MV-4-11 (cell line): ENCODE results near the gene WWP2.
"Not testable (repeated sequence)": the region's sequence is repeated elsewhere in the genome, so short reads cannot be mapped to it uniquely, and the experiment has no call there.

Source experiments
- DNase-seq: peaks from one replicate; lab custom pipeline; 2025; lab: John Stamatoyannopoulos, UW

The WWP2 gene

DNA sequence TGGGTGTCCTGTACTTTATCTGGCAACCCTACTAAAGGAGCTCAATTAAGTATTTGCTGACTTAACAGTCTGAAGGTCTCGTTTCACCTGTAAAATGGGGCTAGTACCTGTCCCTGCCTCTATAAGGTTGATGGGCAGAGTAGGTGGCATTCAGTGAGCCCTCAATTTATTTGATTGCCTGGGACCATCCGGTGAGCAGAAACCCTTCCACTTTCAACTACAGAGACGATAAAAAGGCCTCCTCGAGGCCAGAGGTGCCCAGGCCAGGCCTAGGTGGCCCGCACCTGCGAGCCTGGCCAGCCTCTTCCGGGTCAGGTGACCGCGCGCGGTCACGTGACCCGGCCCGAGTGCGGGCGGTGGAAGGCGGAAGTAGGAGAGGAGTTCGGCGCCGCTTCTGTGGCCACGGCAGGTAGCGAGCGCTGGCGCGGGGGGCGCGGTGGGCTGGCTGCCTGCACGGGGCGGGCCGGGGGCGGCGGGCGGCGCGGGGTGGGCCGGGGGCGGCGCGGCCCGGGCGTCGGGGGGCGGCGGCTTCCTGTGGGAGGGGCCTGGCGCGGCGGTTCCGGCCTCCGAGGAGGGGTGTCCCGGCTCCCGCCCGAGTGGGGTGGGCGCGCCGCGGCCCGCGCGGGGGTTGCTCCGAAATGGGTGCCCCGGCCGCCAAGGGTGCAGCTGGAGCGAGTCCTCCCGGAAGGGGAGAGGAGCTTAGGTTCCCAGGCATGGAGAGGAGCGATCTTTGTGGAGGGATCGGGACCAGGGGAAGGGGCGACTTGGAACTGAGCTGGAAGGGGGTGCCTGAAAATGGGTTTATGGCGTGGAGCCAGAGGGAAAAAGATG, at the start of gene WWP2:
Gene WWP2 (plus strand): TSS at position 350 of the 831 bp plus-strand sequence. CDS start 24,679 bp downstream, outside the sequence.
- DNase-seq: peak; percentile 63

DNA sequence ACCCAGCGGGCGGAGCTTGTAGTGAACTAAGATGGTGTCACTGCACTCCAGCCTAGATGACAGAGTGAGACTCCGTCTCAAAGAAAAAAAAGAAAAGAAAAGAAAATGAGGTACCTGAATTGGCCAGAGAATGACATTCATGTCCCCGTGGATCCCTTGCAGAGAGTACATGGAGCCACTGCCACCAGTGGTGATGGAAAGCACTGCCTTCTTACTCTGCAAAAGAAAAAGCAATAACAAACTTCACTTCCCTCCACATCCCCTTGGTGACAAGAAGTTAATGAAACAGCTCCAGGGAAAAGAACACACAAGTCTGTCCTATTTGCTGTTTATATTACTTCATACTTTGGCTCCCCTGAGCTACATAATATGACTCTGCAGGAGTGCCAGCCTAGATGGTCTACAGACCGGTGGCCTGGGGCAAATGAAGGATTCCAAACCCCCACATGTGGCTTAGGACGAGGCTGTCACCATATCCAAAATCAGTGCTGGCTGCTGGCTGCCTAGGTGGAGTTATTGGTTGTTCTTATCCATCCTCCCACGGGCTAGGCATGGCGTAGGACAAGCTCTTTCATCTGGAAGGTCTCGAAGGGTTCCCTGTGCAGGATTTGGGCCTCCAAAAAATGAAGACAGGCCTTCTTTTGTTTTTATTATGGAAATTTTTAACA, 49.1 kb upstream of the WWP2 start:
- no peak for DNase-seq

DNA sequence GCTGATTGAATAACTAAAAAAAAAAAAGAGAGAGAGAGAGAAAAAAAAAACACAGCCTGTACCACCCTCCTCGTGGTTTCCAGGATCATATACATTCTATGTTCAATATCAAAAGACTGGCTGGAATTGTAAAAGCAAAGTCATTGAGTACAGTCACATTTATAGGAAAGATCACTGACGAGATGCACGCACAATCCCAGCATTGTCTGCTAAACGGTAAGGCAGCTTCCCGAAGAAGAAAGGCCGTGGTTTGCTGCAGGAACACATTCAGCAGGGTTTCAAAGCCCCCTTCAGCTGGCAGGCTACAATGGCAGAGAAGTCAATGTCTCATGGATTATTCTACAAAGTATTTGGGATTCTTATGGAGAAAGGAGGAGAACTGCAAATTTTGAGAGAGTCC, 45.1 kb upstream of the WWP2 start:
- no peak for DNase-seq

DNA sequence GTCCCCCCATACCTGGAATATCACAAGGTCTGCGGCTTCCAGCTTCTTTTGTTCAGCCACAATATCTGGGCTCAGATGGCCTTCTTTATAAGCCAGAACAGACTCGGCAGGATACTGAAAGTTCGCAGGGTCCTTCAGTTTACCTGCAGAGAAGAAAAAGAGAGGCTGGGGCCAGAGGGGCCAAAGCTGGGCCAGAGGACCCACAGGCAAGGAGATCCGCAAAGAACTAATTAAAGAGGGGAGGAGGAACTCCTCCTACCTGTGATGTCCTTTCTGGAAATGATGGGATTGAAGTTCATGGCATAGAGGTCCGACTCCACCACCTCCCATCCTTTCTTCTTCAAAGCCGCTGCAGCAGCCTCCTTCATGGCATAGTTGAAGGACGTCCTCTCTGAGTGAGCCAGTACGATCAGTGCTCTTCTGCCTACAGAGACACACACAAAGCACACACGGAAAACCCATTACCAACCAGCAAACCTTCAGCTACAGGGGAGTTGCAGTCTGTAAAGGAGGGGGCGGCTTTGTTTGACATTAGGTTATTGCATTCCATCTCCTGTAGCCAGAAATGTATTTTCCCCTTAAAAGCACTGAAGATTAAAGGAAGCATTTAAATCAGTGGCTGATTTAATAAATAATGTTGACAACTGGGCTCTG, 43.9 kb upstream of the WWP2 start:
- no peak for DNase-seq

DNA sequence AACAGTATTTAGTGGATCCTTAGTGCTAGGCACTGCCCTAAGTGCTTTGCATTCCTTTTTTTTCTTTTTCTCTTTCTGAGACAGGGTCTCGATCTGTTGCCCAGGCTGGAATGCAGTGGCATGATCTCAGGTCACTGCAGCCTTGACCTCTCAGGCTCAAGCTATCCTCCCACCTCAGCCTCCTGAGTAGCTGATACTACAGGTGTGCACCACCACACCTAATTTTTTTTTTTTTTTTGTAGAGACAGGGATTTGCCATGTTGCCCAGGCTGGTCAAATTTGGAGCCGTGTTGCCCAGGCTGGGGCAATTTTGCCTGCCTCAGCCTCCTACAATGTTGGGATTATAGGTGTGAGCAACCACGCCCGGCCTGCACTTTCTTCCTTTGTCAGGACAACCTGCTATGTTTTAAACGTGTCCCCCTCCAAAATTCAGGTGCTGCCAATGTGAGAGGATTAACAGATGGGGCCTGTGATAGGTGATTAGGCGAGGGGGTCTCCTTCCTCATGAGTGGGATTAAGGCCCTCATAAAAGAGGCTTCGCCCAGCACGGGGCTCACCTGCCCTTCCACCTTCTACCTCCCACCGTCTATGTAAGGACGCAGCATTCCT, 41.2 kb upstream of the WWP2 start:
- no peak for DNase-seq

DNA sequence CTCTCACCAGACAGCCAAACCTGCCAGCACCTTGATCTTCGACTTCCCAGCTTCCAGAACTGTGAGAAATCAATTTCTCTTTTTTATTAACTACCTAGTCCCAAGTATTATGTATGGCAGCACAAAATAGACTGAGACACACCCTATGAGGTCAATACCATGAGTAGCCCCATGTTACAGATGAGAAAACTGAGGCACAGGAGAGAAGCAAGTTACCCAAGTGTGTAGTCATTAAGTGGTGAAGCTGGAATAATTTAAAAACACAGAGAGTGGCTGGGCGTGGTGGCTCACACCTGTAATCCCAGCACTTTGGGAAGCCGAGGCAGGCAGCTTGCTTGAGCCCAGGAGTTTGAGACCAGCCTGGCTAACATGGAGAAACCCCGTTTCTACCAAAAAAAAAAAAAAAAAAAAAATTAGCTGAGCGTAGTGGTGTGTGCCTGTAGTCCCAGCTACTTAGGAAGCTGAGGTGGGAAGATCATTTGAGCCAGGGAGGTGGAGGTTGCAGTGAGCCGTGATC, 40.6 kb upstream of the WWP2 start:
- no peak for DNase-seq

DNA sequence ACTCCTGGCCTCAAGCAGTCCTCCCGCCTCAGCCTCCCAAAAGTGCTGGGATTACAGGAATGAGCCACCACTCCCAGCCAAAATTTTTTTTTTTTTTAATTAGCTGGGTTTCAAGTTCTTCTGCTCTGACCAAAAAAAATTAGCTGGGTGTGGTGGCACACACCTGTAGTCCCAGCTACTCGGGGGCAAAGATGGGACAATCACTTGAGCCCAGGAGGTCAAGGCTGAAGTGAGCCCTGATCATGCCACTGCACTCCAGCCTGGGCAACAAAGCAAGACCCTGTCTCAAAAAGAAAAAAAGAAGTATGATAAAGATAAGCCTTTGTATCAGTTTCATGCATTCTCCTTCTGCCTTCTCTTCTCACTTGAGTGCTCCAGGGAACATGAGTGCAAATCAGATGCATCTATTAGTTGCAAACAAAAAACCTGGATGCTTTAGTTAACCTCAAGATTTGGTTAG, 37.7 kb upstream of the WWP2 start:
- DNase-seq: no peak

DNA sequence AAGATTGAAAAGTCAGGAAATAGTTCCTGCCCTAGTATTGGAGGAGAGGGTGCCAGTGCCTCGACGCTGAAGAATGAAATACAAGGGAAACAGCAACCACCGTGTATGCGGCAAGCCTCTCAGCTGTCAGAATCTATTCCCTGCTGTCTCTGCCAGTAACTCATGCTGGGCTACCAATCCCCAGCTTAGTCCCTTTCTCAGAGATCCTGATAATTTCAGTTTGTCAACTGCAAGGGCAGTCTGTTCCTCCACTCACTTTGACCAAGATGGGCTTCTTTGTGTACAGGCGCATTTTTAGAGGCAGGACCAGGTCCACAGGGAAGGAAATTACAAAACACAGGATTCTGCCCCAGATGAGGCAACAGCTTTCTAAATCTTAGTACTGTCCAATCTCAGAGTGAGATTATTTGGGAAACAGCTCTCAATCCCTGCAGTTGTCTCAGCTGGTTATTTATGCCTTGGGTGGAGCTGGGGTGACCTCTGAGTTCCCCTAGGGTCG, 37.1 kb upstream of the WWP2 start:
- no peak for DNase-seq

DNA sequence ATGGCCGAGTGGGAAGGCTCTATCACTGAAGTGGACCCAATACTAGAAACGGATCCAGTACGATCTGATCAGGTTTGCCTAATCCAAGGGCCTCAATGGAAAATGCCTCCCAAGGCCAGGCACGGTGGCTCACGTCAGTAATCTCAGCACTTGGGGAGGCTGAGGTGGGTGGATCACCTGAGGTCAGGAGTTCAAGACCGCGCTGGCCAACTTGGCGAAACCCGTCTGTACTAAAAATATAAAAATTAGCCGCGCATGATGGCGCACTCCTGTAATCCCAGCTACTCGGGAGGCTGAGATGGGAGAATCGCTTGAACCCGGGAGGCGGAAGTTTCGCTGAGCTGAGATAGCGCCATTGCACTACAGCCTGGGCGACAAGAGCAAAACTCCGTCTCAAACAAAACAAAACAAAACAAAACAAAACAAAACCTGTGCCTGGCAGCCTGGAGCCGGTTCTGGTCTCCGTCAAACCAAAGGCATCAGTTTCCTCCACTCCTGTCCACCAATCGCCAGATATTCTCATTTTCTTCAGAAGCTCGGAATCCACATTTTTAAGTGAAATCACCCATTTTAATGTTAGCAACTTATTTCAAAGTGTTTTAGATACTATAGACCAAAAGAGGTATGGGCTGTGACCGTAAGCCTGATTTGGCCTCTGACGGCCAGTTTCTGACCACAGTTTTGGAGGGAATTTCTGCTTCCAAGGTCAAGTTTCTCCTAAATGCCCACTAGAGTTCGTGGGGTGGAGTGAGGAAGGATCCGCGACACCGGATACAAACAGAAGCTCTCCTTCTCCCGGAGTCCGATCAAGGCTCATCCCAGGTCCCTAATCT, 36.4 kb upstream of the WWP2 start:
- no peak for DNase-seq

DNA sequence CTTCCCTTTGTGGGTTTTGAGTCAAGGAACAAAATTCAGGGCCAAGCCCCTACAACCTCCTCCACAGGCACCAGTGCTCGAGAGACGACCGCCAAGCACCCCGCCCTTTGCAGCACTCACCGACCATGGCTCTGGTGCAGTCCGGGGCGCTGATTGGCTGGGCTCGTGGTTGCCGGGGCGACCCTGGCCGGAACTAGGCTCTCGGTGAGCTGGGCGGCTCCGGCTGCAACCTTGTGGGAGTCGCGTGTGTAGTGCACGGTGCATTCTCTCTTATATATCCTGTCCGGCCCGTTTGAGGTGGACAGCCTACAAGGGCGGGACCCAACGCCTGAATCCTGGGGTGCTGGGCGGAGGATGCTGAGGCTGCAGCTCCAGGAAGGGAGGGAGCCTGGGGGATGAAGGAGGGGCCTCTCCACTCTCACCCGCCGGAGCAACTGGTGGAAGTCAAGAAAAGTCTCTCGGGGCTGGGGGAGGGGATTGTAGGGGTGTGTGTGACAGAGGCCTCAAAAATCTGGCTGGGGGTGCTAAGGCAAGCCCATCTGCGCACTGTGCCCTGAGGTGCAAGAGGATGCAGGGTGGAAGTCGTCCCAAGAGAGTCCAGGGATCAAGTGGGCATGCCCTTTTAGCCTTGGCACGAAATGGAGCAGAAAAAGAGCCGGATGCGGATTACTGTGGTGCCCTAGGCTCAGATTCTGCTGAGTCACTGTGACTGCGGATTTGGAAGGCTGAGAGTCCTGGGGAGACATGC, 35.6 kb upstream of the WWP2 start, which contains the start of gene NQO1:
Gene NQO1 (minus strand): TSS at position 248 of the 748 bp plus-strand sequence. CDS start 121 bp downstream, at position 127.
- DNase-seq: peak; percentile 86

DNA sequence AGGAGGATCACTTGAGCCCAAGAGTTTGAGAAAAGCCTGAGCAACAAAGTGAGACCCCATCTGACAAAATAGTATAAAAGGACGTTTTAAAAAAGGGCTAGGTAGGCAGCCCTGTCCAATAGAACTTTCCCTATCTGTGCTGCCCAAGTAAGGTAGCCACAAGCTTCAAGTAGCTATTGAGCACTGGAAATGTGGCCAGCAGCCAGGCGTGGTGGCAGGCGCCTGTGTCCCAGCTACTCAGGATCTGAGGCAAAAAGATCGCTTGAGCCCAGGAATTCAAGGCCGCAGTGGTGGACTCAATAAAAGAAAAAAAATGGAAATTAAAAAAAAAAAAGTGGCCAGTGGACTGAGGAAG, 34.2 kb upstream of the WWP2 start:
- no peak for DNase-seq

DNA sequence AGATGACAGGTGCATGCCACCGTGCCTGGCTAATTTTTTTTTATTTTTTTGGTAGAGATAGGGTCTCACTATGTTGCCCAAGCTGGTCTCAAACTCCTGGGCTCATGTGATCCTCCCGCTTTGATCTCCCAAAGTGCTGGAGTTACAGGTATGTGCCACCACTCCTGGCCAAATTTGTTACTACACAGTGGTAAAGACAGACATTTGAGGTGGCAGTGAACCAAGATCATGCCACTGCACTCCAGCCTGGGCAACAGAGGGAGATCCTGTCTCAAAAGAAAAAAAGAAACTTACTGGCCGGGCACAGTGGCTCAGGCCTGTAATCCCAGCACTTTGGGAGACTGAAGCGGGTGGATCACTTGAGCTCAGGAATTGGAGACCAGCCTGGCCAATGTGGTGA, 33.1 kb upstream of the WWP2 start:
- not testable (repeated sequence) for DNase-seq

DNA sequence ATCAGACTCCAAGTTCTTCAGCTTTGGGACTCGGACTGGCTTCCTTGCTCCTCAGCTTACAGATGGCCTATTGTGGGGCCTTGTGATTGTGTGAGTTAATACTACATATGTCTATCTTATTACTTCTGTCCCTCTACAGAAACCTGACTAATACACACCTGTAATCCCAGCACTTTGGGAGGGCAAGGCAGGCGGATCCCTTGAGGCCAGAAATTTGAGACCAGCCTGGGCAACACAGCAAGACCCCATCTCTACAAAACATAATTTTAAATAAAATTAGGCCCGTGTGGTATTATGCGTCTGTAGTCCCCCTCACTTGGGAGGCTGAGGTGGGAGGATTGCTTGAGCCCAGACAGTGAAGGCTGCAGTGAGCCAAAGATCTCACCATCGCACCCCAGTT, 30.9 kb upstream of the WWP2 start:
- DNase-seq: not testable (repeated sequence)

DNA sequence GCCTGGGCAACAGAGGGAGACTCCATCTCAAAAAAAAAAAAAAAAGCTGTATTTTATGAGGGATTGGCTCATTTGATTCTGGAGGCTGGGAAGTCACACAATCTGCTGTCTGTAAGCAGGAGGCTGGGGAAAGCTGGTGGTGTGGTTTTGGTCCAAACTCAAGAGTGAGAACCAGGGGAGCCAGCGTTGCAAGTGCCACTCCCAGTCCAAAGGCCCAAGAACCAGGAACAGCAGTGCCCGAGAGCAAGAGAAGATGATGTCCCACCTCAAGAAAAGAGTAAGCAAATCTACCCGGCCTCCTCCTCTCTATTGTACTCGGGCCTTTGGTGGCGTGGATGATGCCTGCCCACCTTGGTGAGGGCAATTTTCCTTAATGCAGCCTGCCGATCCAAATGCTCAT, 30.0 kb upstream of the WWP2 start:
- no peak for DNase-seq

DNA sequence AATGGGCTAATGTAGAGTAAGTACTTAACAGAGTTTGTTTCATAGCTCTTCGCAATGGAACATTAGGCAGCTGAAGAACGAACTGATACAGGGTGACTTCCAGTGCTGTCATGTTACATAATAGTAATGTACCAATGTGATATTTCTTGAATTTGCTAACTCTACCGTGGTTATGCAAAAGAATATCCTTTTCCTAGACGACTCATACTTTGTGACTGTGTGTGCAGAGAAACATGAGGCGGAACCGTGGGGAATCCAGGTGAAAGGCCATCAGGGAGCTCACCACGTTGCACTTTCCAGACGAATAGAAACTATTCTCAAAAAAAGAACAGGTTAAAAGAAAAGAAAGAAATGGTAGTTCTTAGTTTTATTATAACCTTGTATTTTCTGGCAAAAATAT, 20.6 kb upstream of the WWP2 start:
- no peak for DNase-seq

DNA sequence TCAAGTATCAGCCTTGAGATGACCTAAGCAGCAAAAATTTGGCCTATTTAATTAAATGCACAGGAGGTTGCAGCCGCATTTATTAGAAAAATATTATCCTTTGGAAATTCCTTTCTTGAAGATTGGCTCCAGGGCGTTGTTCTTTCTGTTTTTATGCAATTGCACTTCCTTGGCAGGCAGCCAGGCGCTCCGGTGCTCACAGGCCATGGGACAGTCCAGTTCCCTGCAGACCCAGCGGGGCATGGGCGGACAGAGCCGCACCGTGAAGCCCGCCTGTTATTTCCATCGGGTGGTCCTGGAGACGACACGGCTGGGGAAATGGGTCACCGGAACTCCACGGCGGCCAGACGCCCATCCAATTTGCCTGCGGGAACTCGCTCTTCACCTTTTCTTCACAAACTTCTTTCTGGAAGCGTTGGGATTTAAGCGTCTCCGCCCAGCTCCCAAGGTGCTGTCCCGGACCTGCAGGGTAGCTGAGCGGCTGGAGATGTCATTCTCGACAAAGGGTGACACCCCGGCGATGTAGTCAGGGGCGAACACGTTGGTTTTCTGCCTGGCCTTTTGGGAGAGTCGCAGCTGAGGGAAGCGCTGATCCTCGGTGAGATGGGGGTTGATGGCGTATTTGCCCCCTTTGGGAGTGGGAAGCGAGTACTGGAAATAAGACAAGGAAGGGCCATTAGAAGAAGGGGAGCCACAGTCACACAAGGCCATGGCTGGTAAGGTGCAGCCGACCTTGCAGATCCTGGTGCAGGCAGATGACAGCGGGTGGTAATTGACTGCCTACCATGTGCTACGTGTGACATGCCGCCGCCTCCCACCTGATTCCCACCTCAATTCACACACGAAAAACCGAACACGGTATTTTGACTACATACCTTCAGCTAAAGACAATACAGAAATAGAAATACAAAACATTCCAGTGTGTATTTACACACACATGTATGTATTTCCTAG, 19.9 kb upstream of the WWP2 start:
- DNase-seq: no peak

DNA sequence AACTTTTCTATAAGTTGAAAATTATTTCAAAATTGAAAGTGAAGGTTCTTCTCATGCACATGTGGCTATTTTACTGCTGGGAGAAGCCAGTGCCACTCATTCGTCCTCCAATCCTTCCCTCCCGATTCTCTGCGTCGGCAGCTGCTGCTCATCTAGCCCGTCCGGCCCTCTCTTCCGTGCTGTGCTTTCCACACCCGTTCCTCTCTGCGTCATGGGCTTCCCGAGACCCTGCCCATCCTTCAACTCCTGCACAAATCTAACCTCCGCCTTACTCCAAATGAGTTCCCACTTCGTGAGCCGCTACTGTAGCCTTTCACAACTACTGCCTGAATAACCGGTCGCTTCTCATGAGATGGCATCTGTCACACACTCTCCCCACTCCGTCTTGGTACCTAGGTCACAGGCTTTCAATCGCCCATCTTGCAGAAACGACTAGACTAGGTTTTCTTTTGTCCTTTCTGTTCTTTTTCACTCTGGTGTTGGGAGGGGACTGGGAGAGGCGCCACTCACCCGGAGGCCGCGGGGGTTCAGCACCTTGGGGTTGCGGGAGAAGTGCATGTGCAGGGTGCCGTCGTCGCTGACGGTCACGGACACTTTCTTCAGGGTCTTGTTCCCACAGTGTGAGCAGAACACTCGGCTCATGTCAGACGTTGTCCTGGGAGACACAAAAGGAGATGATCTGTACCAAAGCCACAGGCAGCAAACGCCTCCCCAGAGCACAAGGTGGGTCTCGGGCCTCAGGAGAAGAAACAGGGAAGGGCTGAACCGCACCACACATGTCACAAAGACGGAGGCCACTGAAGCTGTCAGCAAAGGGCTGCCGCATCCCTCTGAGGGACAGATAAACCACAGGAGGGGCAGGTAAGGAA, 17.5 kb upstream of the WWP2 start:
- DNase-seq: no peak

DNA sequence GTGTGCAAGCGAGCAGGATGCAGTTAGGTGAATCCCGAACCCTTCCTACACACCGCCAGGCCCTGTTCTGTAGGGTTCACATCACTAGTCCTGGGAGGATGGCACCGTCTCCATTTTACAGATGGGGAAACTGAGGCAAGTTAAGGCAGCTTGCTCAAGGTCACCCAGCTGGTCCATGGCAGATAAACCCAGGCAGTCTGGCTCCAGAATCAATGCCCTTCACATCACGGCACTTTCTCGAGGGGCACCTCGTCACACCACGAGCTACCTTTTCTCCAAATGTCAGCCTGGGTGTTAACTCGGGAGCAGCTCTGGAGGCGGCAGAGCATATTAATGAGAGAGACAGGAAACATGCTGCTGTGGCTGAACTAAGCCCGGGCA, 16.9 kb upstream of the WWP2 start:
- no peak for DNase-seq
